GM23338 (cell line): ENCODE data around the gene PCSK6. TPM values are rescaled to one million over a fixed set of nuclear protein-coding genes. Genes with fewer than 3 reads are reported as not detected.

Experiments
- ATAC-seq: fragments of 200-7000 bp; cut with Tn5 transposase; 3 replicates; pipeline ENCODE4 v1.9.1; 2020
- DNase-seq: peaks from one replicate; pipeline ENCODE4 v3.0.0-alpha.2; 2015; ENCODE audit warnings: low spot score
- H2AFZ ChIP-seq: fragments of 200-600 bp; sonication (generic); 2 replicates; pipeline ENCODE4 v1.8.0; 2016; ENCODE audit warnings: antibody characterized with exemption, mild to moderate bottlenecking, moderate library complexity
- H3F3A ChIP-seq: fragments of 200-600 bp; sonication (generic); replicated peaks from 2 replicates; pipeline ENCODE4 v1.8.0; 2017; ENCODE audit warnings: antibody characterized with exemption, mixed run types, low read depth
- H3K27ac ChIP-seq: fragments of 200-600 bp; sonication (generic); 2 replicates; pipeline ENCODE4 v1.6.1; 2016; ENCODE audit warnings: low read depth
- H3K27me3 ChIP-seq: fragments of 200-600 bp; sonication (generic); 2 replicates; pipeline ENCODE4 v1.8.0; 2016; ENCODE audit warnings: mild to moderate bottlenecking, mixed run types, moderate library complexity; ENCODE audit not compliant: insufficient read depth
- H3K36me3 ChIP-seq: fragments of 200-600 bp; sonication (generic); 2 replicates; pipeline ENCODE4 v1.8.0; 2016; ENCODE audit warnings: mild to moderate bottlenecking; ENCODE audit not compliant: insufficient read depth
- H3K4me1 ChIP-seq: fragments of 200-600 bp; sonication (generic); 2 replicates; pipeline ENCODE4 v1.8.0; 2016; ENCODE audit warnings: mild to moderate bottlenecking, moderate library complexity; ENCODE audit not compliant: insufficient read depth
- H3K4me2 ChIP-seq: fragments of 200-600 bp; sonication (generic); 2 replicates; pipeline ENCODE4 v1.7.1; 2017; ENCODE audit warnings: mixed run types
- H3K4me3 ChIP-seq: fragments of 200-600 bp; sonication (generic); 2 replicates; pipeline ENCODE4 v1.6.1; 2016; ENCODE audit warnings: mixed run types
- H3K79me2 ChIP-seq: fragments of 200-600 bp; sonication (generic); replicated peaks from 2 replicates; pipeline ENCODE4 v1.8.0; 2017; ENCODE audit warnings: mild to moderate bottlenecking; ENCODE audit not compliant: insufficient read depth
- H3K9me2 ChIP-seq: fragments of 200-600 bp; sonication (generic); 2 replicates; pipeline ENCODE4 v1.8.0; 2017; ENCODE audit not compliant: insufficient read depth
- H4K20me1 ChIP-seq: fragments of 200-600 bp; sonication (generic); replicated peaks from 2 replicates; pipeline ENCODE4 v1.8.0; 2017; ENCODE audit warnings: mild to moderate bottlenecking; ENCODE audit not compliant: insufficient read depth
- H3K27ac Mint-ChIP-seq: 2 replicates; pipeline ENCODE4 v1.8.0; 2020; ENCODE audit warnings: inconsistent platforms, mild to moderate bottlenecking, moderate library complexity, mixed read lengths
- H3K27me3 Mint-ChIP-seq: 3 replicates; pipeline ENCODE4 v1.8.0; 2022; ENCODE audit warnings: low read depth, mild to moderate bottlenecking, moderate library complexity, mixed read lengths, inconsistent platforms; ENCODE audit not compliant: insufficient read depth, poor library complexity
- H3K36me3 Mint-ChIP-seq: 3 replicates; pipeline ENCODE4 v1.8.0; 2021; ENCODE audit warnings: low read depth, mild to moderate bottlenecking, inconsistent platforms, moderate library complexity, mixed read lengths
- H3K4me1 Mint-ChIP-seq: 3 replicates; pipeline ENCODE4 v1.8.0; 2020; ENCODE audit warnings: mild to moderate bottlenecking, inconsistent platforms, mixed read lengths
- H3K4me3 Mint-ChIP-seq: 3 replicates; pipeline ENCODE4 v1.8.0; 2021; ENCODE audit warnings: moderate library complexity, mild to moderate bottlenecking, inconsistent platforms, mixed read lengths
- H3K9me3 Mint-ChIP-seq: 3 replicates; pipeline ENCODE4 v1.8.0; 2020; ENCODE audit warnings: moderate library complexity, mild to moderate bottlenecking, inconsistent platforms, mixed read lengths
- CREB1 ChIP-seq: fragments of 250-450 bp; sonication (Bioruptor Pico); IDR thresholded peaks from 2 replicates; pipeline ENCODE4 v1.5.0; 2020; ENCODE audit warnings: low read depth, mild to moderate bottlenecking, moderate library complexity
- EZH2 ChIP-seq: fragments of 200-600 bp; sonication (generic); IDR thresholded peaks from one replicate; pipeline ENCODE4 v1.8.0; 2017; ENCODE audit warnings: antibody characterized with exemption, mild to moderate bottlenecking, low read depth; ENCODE audit not compliant: unreplicated experiment
- EZH2phosphoT487 ChIP-seq: fragments of 200-600 bp; sonication (generic); IDR thresholded peaks from one replicate; pipeline ENCODE4 v1.8.1; 2018; ENCODE audit warnings: antibody characterized with exemption; ENCODE audit not compliant: unreplicated experiment
- JUNB ChIP-seq: IDR thresholded peaks from one replicate; pipeline ENCODE4 v1.6.1; 2016; ENCODE audit warnings: antibody characterized with exemption; ENCODE audit not compliant: unreplicated experiment
- NANOG ChIP-seq: IDR thresholded peaks from 2 replicates; pipeline ENCODE4 v1.6.1; 2016; ENCODE audit warnings: antibody characterized with exemption, borderline replicate concordance
- POLR2AphosphoS5 ChIP-seq: IDR thresholded peaks from 2 replicates; pipeline ENCODE4 v1.6.1; 2016; ENCODE audit warnings: antibody characterized with exemption, low read depth
- STAT1 ChIP-seq: IDR thresholded peaks from one replicate; pipeline ENCODE4 v1.6.1; 2016; ENCODE audit warnings: antibody characterized with exemption; ENCODE audit not compliant: unreplicated experiment
- ZNF114 ChIP-seq: fragments of 250-450 bp; sonication (Bioruptor Pico); IDR thresholded peaks from 2 replicates; pipeline ENCODE4 v1.5.0; 2020; ENCODE audit warnings: mild to moderate bottlenecking, moderate library complexity
- ZNF331 ChIP-seq: fragments of 250-450 bp; sonication (Bioruptor Pico); IDR thresholded peaks from 2 replicates; pipeline ENCODE4 v1.5.0; 2020; ENCODE audit warnings: low read depth, mild to moderate bottlenecking, moderate library complexity
- polyA plus RNA-seq: library from polyadenylated mRNA; unstranded; fragments of >200 nt; fragmentation: Nextera tagmentation; extraction: Ambion mirVana; gene quantifications from 2 replicates; pipeline ENCODE4 v1.2.1, GENCODE V29; 2016
- total RNA-seq: library from RNA; depleted of rRNA; stranded (reverse); fragments of >200 nt; shearing (Covaris generic); gene quantifications from 2 replicates; pipeline ENCODE4 v1.2.3, GENCODE V29; 2014
- TF ChIP-seq, protein P1 (sequence below): fragments of 250-450 bp; sonication (Bioruptor Pico); IDR thresholded peaks from 2 replicates; pipeline ENCODE4 v1.5.0; 2020; ENCODE audit warnings: mild to moderate bottlenecking, moderate library complexity
- TF ChIP-seq, protein P2 (sequence below), 2 experiments: fragments of 200-600 bp in 1 of 2; sonication (generic) in 1 of 2; conservative IDR thresholded peaks; 2 replicates each; pipeline versions ENCODE4 v1.5.1 to v1.6.1; 2016 to 2017; ENCODE audit warnings: antibody characterized with exemption in 2 of 2, low read depth in 2 of 2, mild to moderate bottlenecking in 2 of 2, moderate library complexity in 1 of 2
- TF ChIP-seq, protein P3 (sequence below): IDR thresholded peaks from one replicate; pipeline ENCODE4 v1.6.1; 2018; ENCODE audit warnings: antibody characterized with exemption; ENCODE audit not compliant: unreplicated experiment
- TF ChIP-seq, protein P4 (sequence below): IDR thresholded peaks from 2 replicates; pipeline ENCODE4 v1.6.1; 2016; ENCODE audit warnings: antibody characterized with exemption

Gene PCSK6
- total and polyA plus RNA-seq, 2 experiments from 2014 or later: 1.7 to 6.7 TPM

DNA sequence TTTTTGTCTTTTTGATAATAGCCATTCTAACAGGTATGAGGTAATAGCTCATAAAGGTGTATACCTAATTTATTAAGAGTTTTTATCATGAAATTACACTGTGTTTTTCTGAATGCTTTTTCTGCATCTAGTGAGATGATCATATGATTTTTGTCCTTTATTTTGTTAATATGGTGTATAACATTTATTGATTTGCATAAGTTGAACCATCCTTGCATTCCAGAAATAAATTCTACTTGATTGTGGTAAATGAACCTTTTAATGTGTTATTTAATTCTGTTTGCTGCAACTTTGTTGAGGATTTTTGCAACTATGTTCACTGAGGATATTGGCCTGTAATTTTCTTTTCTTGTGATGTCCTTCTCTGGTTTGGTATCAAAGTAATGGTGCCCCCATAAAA is 28.0 kb upstream of the PCSK6 start:
- no peaks in the 10 kb centered on the region for H3K79me2 ChIP-seq
- no peaks in the 10 kb centered on the region for H4K20me1 ChIP-seq
- H3K4me2 ChIP-seq: no peak overlapping the region
- peaks cover 8% of the 10 kb centered on the region; the same call in 1 of the 3 replicates for H3K9me3 Mint-ChIP-seq
- H3K4me3 Mint-ChIP-seq: no peak overlapping the region
- H3K36me3 ChIP-seq: no peaks in the 10 kb centered on the region
- H3K4me1 Mint-ChIP-seq: no peaks in the 10 kb centered on the region
- no peaks in the 10 kb centered on the region for H3F3A ChIP-seq
- no peaks in the 10 kb centered on the region for H3K27me3 ChIP-seq
- no peaks in the 10 kb centered on the region for H3K4me1 ChIP-seq
- H3K36me3 Mint-ChIP-seq: no peaks in the 10 kb centered on the region
- H3K27ac Mint-ChIP-seq: no peak overlapping the region
- ATAC-seq: no peak
- no peak for DNase-seq
- peaks cover 8% of the 10 kb centered on the region for H3K27me3 Mint-ChIP-seq
- no peak overlapping the region for H2AFZ ChIP-seq
- no peaks in the 10 kb centered on the region for H3K9me2 ChIP-seq
- H3K4me3 ChIP-seq: no peak overlapping the region
- H3K27ac ChIP-seq: no peak overlapping the region
- TF ChIP-seq NANOG (no peak), JUNB (no peak), ZNF114 (CRISPR knock-in tag) (no peak), STAT1 (no peak), POLR2AphosphoS5 (no peak), ZNF331 (CRISPR knock-in tag) (no peak), CREB1 (CRISPR knock-in tag) (no peak), EZH2 (no peak), EZH2phosphoT487 (no peak)
- TF ChIP-seq, protein P1, sequence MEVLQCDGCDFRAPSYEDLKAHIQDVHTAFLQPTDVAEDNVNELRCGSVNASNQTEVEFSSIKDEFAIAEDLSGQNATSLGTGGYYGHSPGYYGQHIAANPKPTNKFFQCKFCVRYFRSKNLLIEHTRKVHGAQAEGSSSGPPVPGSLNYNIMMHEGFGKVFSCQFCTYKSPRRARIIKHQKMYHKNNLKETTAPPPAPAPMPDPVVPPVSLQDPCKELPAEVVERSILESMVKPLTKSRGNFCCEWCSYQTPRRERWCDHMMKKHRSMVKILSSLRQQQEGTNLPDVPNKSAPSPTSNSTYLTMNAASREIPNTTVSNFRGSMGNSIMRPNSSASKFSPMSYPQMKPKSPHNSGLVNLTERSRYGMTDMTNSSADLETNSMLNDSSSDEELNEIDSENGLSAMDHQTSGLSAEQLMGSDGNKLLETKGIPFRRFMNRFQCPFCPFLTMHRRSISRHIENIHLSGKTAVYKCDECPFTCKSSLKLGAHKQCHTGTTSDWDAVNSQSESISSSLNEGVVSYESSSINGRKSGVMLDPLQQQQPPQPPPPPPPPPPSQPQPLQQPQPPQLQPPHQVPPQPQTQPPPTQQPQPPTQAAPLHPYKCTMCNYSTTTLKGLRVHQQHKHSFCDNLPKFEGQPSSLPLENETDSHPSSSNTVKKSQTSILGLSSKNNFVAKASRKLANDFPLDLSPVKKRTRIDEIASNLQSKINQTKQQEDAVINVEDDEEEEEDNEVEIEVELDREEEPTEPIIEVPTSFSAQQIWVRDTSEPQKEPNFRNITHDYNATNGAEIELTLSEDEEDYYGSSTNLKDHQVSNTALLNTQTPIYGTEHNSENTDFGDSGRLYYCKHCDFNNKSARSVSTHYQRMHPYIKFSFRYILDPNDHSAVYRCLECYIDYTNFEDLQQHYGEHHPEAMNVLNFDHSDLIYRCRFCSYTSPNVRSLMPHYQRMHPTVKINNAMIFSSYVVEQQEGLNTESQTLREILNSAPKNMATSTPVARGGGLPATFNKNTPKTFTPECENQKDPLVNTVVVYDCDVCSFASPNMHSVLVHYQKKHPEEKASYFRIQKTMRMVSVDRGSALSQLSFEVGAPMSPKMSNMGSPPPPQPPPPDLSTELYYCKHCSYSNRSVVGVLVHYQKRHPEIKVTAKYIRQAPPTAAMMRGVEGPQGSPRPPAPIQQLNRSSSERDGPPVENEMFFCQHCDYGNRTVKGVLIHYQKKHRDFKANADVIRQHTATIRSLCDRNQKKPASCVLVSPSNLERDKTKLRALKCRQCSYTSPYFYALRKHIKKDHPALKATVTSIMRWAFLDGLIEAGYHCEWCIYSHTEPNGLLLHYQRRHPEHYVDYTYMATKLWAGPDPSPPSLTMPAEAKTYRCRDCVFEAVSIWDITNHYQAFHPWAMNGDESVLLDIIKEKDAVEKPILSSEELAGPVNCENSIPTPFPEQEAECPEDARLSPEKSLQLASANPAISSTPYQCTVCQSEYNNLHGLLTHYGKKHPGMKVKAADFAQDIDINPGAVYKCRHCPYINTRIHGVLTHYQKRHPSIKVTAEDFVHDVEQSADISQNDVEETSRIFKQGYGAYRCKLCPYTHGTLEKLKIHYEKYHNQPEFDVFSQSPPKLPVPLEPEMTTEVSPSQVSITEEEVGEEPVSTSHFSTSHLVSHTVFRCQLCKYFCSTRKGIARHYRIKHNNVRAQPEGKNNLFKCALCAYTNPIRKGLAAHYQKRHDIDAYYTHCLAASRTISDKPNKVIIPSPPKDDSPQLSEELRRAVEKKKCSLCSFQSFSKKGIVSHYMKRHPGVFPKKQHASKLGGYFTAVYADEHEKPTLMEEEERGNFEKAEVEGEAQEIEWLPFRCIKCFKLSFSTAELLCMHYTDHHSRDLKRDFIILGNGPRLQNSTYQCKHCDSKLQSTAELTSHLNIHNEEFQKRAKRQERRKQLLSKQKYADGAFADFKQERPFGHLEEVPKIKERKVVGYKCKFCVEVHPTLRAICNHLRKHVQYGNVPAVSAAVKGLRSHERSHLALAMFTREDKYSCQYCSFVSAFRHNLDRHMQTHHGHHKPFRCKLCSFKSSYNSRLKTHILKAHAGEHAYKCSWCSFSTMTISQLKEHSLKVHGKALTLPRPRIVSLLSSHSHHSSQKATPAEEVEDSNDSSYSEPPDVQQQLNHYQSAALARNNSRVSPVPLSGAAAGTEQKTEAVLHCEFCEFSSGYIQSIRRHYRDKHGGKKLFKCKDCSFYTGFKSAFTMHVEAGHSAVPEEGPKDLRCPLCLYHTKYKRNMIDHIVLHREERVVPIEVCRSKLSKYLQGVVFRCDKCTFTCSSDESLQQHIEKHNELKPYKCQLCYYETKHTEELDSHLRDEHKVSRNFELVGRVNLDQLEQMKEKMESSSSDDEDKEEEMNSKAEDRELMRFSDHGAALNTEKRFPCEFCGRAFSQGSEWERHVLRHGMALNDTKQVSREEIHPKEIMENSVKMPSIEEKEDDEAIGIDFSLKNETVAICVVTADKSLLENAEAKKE: no peak
- TF ChIP-seq, protein P2, sequence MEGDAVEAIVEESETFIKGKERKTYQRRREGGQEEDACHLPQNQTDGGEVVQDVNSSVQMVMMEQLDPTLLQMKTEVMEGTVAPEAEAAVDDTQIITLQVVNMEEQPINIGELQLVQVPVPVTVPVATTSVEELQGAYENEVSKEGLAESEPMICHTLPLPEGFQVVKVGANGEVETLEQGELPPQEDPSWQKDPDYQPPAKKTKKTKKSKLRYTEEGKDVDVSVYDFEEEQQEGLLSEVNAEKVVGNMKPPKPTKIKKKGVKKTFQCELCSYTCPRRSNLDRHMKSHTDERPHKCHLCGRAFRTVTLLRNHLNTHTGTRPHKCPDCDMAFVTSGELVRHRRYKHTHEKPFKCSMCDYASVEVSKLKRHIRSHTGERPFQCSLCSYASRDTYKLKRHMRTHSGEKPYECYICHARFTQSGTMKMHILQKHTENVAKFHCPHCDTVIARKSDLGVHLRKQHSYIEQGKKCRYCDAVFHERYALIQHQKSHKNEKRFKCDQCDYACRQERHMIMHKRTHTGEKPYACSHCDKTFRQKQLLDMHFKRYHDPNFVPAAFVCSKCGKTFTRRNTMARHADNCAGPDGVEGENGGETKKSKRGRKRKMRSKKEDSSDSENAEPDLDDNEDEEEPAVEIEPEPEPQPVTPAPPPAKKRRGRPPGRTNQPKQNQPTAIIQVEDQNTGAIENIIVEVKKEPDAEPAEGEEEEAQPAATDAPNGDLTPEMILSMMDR (conservative IDR thresholded peaks at IDR 0.05; ENCODE audit: low read depth in 2 of 2): no peak
- TF ChIP-seq, protein P3, sequence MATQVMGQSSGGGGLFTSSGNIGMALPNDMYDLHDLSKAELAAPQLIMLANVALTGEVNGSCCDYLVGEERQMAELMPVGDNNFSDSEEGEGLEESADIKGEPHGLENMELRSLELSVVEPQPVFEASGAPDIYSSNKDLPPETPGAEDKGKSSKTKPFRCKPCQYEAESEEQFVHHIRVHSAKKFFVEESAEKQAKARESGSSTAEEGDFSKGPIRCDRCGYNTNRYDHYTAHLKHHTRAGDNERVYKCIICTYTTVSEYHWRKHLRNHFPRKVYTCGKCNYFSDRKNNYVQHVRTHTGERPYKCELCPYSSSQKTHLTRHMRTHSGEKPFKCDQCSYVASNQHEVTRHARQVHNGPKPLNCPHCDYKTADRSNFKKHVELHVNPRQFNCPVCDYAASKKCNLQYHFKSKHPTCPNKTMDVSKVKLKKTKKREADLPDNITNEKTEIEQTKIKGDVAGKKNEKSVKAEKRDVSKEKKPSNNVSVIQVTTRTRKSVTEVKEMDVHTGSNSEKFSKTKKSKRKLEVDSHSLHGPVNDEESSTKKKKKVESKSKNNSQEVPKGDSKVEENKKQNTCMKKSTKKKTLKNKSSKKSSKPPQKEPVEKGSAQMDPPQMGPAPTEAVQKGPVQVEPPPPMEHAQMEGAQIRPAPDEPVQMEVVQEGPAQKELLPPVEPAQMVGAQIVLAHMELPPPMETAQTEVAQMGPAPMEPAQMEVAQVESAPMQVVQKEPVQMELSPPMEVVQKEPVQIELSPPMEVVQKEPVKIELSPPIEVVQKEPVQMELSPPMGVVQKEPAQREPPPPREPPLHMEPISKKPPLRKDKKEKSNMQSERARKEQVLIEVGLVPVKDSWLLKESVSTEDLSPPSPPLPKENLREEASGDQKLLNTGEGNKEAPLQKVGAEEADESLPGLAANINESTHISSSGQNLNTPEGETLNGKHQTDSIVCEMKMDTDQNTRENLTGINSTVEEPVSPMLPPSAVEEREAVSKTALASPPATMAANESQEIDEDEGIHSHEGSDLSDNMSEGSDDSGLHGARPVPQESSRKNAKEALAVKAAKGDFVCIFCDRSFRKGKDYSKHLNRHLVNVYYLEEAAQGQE: no peak
- TF ChIP-seq, protein P4, sequence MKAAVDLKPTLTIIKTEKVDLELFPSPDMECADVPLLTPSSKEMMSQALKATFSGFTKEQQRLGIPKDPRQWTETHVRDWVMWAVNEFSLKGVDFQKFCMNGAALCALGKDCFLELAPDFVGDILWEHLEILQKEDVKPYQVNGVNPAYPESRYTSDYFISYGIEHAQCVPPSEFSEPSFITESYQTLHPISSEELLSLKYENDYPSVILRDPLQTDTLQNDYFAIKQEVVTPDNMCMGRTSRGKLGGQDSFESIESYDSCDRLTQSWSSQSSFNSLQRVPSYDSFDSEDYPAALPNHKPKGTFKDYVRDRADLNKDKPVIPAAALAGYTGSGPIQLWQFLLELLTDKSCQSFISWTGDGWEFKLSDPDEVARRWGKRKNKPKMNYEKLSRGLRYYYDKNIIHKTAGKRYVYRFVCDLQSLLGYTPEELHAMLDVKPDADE: no peak
